Retinal pigment epithelial cell (primary cell): ENCODE data around the gene CAND1.

Experiments used
- DNase-seq: peaks from one replicate; pipeline ENCODE4 v3.0.0-alpha.2; 2010; ENCODE audit warnings: low read depth
- H3K4me3 ChIP-seq: 2 replicates; pipeline ENCODE4 v1.5.1; 2011; ENCODE audit warnings: mild to moderate bottlenecking, low read length, control low read depth, moderate library complexity
- TF ChIP-seq, protein P1 (sequence below): conservative IDR thresholded peaks from 2 replicates; pipeline ENCODE4 v1.5.1; 2011; ENCODE audit warnings: low read depth, low read length, control low read depth, inconsistent platforms

Gene CAND1

GRCh38 chr12:67319936-67320335, 50.8 kb downstream of the CAND1 start:
- TF ChIP-seq, protein P1, sequence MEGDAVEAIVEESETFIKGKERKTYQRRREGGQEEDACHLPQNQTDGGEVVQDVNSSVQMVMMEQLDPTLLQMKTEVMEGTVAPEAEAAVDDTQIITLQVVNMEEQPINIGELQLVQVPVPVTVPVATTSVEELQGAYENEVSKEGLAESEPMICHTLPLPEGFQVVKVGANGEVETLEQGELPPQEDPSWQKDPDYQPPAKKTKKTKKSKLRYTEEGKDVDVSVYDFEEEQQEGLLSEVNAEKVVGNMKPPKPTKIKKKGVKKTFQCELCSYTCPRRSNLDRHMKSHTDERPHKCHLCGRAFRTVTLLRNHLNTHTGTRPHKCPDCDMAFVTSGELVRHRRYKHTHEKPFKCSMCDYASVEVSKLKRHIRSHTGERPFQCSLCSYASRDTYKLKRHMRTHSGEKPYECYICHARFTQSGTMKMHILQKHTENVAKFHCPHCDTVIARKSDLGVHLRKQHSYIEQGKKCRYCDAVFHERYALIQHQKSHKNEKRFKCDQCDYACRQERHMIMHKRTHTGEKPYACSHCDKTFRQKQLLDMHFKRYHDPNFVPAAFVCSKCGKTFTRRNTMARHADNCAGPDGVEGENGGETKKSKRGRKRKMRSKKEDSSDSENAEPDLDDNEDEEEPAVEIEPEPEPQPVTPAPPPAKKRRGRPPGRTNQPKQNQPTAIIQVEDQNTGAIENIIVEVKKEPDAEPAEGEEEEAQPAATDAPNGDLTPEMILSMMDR: no peak
- H3K4me3 ChIP-seq: no peak overlapping the region
- no peak for DNase-seq

DNA sequence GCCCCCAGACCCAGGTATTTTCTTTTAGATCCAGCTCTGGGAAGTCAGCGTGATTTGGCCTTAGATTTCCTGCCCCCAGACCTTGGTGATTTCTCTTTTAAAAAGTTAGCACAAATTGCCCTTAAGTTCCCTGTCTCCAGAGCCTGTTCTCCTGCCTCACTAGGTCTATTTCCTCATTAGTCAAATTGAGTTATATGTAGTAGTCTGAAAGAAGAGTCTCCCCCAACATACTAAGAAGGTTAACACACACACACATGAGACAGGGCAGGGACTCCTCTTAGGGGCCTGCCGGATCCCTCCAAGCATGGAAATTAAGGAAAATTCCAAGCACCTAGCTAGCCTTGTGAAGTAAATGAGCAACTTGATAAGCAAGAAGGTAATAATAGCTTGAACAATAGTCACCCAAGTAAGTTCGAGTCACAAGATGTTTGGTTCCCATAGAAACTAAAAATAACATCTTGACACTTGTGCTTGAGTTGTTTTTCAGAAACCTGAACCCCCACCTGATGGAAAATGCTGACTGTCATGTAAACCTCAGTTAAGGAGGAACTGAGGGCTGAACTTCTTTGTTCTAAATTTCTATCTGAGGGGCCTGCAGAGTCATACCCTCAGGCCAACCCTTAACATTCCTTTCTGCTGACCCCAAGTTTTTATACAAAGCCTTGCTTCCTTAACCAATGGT, 51.6 kb downstream of the CAND1 start:
- TF ChIP-seq, protein P1: no peak
- DNase-seq: peak; percentile 5
- H3K4me3 ChIP-seq: no peak overlapping the region

- TF ChIP-seq, protein P1: no peak
- H3K4me3 ChIP-seq: no peak overlapping the region
- DNase-seq: no peak
These were observed 53.4 kb downstream of the CAND1 start for GRCh38 chr12:67322580-67322979.

DNA sequence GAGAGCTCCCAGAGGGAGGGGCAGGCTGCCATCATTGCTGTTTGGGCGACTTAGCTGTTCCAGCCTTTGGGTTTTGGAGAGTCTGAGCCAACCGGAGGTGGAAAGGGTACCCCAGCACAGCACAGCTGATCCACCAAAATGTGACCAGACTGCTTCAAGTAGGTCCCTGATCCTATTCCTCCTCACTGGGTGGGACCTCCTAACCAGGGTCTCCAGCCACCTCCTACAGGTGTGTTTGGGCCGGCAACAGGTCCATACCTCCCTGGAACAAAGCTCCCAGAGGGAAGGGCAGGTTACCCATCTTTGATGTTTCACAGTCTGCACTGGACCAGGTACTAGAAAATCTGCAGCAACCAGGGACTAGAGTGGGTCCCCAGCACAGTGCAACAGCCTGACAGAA, 53.8 kb downstream of the CAND1 start:
- TF ChIP-seq, protein P1: no peak
- DNase-seq: no peak
- no peak overlapping the region for H3K4me3 ChIP-seq

GRCh38 chr12:67326637-67327036, 57.5 kb downstream of the CAND1 start:
- no peak overlapping the region for H3K4me3 ChIP-seq
- no peak for DNase-seq
- TF ChIP-seq, protein P1: no peak

DNA sequence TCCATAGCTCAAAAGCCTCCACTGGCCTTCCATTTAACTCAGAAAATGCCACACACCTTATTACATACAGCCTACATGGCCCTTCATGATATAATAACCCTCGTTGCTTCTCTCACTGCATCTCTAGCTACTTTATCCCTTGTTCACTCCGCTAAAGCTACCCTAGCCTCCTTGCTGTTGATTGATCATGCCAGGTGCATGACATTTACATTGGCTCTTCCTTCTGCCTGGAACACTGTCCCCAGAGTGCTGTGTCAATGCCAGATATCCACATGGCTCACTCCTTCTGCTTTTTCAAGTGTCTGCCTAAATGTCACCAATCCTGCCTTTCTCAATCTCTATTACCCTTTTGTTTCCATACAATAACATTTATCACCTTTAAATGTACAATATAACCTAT, 58.3 kb downstream of the CAND1 start:
- no peak for DNase-seq
- TF ChIP-seq, protein P1: no peak
- no peak overlapping the region for H3K4me3 ChIP-seq

DNA sequence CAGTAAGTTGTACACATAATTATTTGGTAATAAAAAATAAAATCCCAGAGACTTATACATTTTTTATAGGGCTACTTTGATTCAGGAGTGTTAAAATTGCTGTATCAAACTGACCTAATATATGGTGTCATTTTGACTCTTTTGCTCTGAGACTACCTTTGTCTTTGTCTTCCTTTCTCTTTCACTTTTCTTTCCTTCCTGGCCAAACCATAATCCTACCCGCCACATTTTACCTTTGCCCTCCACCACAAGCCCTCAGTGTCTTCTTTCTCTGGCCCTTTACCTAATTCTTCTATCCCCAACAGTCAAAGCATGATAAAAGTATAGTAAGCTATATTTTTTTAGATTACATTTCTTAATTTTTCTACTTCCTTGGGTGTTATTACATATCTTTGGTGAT, 62.0 kb downstream of the CAND1 start:
- no peak overlapping the region for H3K4me3 ChIP-seq
- DNase-seq: no peak
- TF ChIP-seq, protein P1: no peak
